Measurements from ENCODE around the gene ACAT2. TPM values are rescaled to one million over a fixed set of nuclear protein-coding genes. Genes with fewer than 3 reads are reported as not detected.
"Not testable (repeated sequence)": the region's sequence is repeated elsewhere in the genome, so short reads cannot be mapped to it uniquely, and the experiment has no call there.

Gene ACAT2
- 10 to 100 TPM; 15.8 to 17.1 TPM for total RNA-seq
- polyA plus RNA-seq (ENCODE audit: insufficient read depth, low read depth, low replicate concordance): 45.9 TPM
- long read RNA-seq, donor 1, transcript ACAT2-201 (9 exons, 3,180 nt): major isoform, 128 of 334 reads
- long read RNA-seq, donor 1, partial matches to known transcripts: 196 of 334 reads
- long read RNA-seq, donor 1, other reads (novel, unspliced or antisense): 6 of 334 reads
- long read RNA-seq, donor 2, transcript ACAT2-201 (9 exons, 3,180 nt): major isoform, 109 of 345 reads
- long read RNA-seq, donor 2, partial matches to known transcripts: 229 of 345 reads
- long read RNA-seq, donor 2, other reads (novel, unspliced or antisense): 6 of 345 reads

GRCh38 chr6:159761873-159762680, at the start of gene ACAT2:
TSS of gene ACAT2 (plus strand) at chr6:159762045. CDS start at chr6:159762088, 43 bp downstream.
- peak within 1 kb of the TSS; percentile 68 to 95 for H3K4me3 ChIP-seq
- peak within 1 kb of the TSS; percentile 89 to 98 for H3K27ac ChIP-seq
- peaks cover 15% of the 10 kb centered on the region for H3K4me1 ChIP-seq
- WGBS, 2 donors: 0 to 1% methylated on average over 14 to 53 of the region's 76 CpGs
- intact Hi-C loops (cut with DNase I; ENCODE audit: low total_unique reads): loop anchor here (2.0 kb wide), 1 partner anchor 33 kb away; no protein-coding TSS in a partner anchor
- no peaks in the 10 kb centered on the region for H3K27me3 ChIP-seq
- peak; percentile 98 for DNase-seq
- H3K9me3 ChIP-seq: no peaks in the 10 kb centered on the region
- no peaks in the 10 kb centered on the region for H3K36me3 ChIP-seq (ENCODE audit: low read depth, missing control alignments)
- TF ChIP-seq POLR2A (IDR thresholded peaks at IDR 0.05) (no peak), CTCF (IDR thresholded peaks at IDR 0.05) (peak in 1 of 3 experiments; percentile 27)

- H3K4me3 ChIP-seq; DNase-seq; H3K4me1 ChIP-seq; H3K27me3 ChIP-seq; H3K27ac ChIP-seq; intact Hi-C loops (cut with DNase I; ENCODE audit: low total_unique reads); H3K36me3 ChIP-seq (ENCODE audit: low read depth, missing control alignments); H3K9me3 ChIP-seq: not testable (repeated sequence)
- 83 to 86% methylated on average over 3 of the region's 3 CpGs for WGBS, 2 donors
Measured at GRCh38 chr6:159712389-159712788, 49.5 kb upstream of the ACAT2 start.

- Histone ChIP-seq H3K27me3 (no peaks in the 10 kb centered on the region), H3K9me3 (no peaks in the 10 kb centered on the region), H3K27ac (no peak overlapping the region), H3K36me3 (ENCODE audit: low read depth, missing control alignments) (no peaks in the 10 kb centered on the region), H3K4me1 (peaks cover 8% of the 10 kb centered on the region), H3K4me3 (no peak overlapping the region)
- intact Hi-C loops (cut with DNase I; ENCODE audit: low total_unique reads): no loop called here
- DNase-seq: no peak
- WGBS, 2 donors: 88 to 89% methylated on average over 7 of the region's 7 CpGs
- TF ChIP-seq CTCF (IDR thresholded peaks at IDR 0.05): no peak
- no peak for TF ChIP-seq POLR2A (IDR thresholded peaks at IDR 0.05)
Measured at GRCh38 chr6:159713984-159714383, 47.9 kb upstream of the ACAT2 start.

- DNase-seq: no peak
- TF ChIP-seq POLR2A (IDR thresholded peaks at IDR 0.05) (no peak), CTCF (IDR thresholded peaks at IDR 0.05) (no peak)
Measured at GRCh38 chr6:159714404-159714803, 47.4 kb upstream of the ACAT2 start.

GRCh38 chr6:159715166-159715565, 46.7 kb upstream of the ACAT2 start:
- H3K27ac ChIP-seq: no peak overlapping the region
- TF ChIP-seq CTCF (IDR thresholded peaks at IDR 0.05) (no peak), POLR2A (IDR thresholded peaks at IDR 0.05) (no peak)
- intact Hi-C loops (cut with DNase I; ENCODE audit: low total_unique reads): no loop called here
- no peak for DNase-seq
- no peak overlapping the region for H3K4me3 ChIP-seq
- H3K36me3 ChIP-seq (ENCODE audit: low read depth, missing control alignments): no peaks in the 10 kb centered on the region
- H3K4me1 ChIP-seq: peaks cover 8% of the 10 kb centered on the region
- 69 to 79% methylated on average over 3 of the region's 3 CpGs for WGBS, 2 donors
- H3K27me3 ChIP-seq: no peaks in the 10 kb centered on the region
- no peaks in the 10 kb centered on the region for H3K9me3 ChIP-seq

More at GRCh38 chr6:159714404-159714803, 47.4 kb upstream of the ACAT2 start:
- no peaks in the 10 kb centered on the region for H3K9me3 ChIP-seq
- peaks cover 8% of the 10 kb centered on the region for H3K4me1 ChIP-seq
- intact Hi-C loops (cut with DNase I; ENCODE audit: low total_unique reads): no loop called here
- no peak overlapping the region for H3K4me3 ChIP-seq
- no peak overlapping the region for H3K27ac ChIP-seq
- 79 to 85% methylated on average over 5 of the region's 5 CpGs for WGBS, 2 donors
- no peaks in the 10 kb centered on the region for H3K27me3 ChIP-seq
- H3K36me3 ChIP-seq (ENCODE audit: low read depth, missing control alignments): no peaks in the 10 kb centered on the region

Measured in testis (tissue), 5 donors.